ENCODE results near the gene LPP. TPM values are rescaled to one million over a fixed set of nuclear protein-coding genes. Genes with fewer than 3 reads are reported as not detected.

Gene LPP
- total RNA-seq, 1 donor from 2014 or later = 11.7 TPM

GRCh38 chr3:188248036-188248561, 94.1 kb downstream of the LPP start:
- no peak for DNase-seq

- DNase-seq = no peak
These were observed 99.3 kb downstream of the LPP start for GRCh38 chr3:188253123-188253793.

GRCh38 chr3:188253800-188254452, 100.0 kb downstream of the LPP start:
- no peak for DNase-seq

- DNase-seq = no peak
These were observed 100.6 kb downstream of the LPP start for GRCh38 chr3:188254520-188255070.

GRCh38 chr3:188255190-188255589, 101.2 kb downstream of the LPP start:
- DNase-seq = no peak

GRCh38 chr3:188256758-188257157, 102.8 kb downstream of the LPP start:
- no peak for DNase-seq

- no peak for DNase-seq
These were observed 103.5 kb downstream of the LPP start for GRCh38 chr3:188257384-188258026.

- no peak for DNase-seq
These were observed 105.2 kb downstream of the LPP start for GRCh38 chr3:188259191-188259590.

- no peak for DNase-seq
These were observed 105.6 kb downstream of the LPP start for GRCh38 chr3:188259596-188259995.

DNA sequence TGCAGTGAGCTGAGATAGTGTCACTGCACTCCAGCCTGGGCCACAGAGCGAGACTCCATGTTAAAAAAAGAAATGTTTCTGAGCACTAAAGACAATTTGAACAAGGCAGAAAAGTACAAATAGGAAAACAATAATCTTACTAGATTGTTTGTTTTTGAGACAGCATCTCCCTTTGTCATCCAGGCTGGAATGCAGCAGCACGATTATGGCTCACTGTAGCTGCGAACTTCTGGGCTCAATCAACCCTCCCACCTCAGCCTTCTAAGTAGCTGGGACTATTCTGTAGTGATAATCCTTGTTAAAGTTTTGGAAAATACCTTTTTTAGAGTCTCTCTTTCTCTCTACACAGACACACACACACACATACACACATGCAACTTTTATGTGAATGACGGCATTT, 107.1 kb downstream of the LPP start:
- no peak for DNase-seq

- no peak for DNase-seq
These were observed 108.5 kb downstream of the LPP start for GRCh38 chr3:188262488-188262887.

GRCh38 chr3:188262913-188263683, 109.1 kb downstream of the LPP start:
- DNase-seq = peak; percentile 19

DNA sequence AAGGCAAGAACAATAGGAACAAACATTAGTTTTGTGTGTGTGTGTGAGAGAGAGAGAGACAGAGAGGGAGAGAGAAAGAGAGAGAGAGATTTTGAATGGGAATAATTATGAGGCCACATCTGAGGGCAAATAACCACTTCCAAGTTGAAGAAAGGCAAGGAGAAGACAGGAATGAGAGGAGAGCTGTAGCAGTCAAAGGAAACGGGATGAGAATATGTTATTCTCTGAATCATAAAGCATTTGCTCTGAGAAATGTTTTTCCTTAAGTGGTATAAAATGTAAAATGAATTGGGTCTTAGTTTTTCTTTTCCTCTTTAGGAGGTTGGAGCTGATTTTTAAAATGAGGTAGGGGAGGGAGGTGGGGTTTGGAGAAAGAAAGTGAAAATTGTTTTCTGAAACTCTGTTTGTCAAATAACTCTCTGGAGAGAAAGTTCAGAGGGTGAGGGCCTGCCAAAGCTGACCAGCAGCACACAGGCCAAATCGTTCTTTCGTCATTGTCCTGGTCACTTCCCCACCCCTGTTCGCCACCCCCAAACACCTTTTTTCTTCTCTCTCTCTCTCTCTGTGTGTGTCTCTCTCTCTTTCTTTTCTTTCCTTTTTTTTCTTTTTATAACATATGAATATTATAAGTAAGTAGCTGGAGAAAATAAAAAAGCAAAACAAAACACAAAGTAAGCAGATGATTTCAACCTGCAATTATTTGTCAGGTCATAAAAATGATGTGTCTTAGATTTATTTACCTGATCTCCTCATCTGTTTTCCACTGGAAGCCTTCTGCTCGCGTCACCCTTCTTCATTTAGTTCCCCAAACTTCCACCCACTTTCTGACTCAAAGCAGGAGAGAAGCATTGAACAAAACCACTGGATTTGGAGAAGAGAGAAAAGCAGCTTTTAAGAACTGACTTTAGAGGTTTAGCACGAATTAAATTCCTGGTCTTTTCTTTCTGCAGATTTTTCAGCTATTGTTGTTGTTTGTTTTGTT, 110.6 kb downstream of the LPP start:
- DNase-seq = no peak

DNA sequence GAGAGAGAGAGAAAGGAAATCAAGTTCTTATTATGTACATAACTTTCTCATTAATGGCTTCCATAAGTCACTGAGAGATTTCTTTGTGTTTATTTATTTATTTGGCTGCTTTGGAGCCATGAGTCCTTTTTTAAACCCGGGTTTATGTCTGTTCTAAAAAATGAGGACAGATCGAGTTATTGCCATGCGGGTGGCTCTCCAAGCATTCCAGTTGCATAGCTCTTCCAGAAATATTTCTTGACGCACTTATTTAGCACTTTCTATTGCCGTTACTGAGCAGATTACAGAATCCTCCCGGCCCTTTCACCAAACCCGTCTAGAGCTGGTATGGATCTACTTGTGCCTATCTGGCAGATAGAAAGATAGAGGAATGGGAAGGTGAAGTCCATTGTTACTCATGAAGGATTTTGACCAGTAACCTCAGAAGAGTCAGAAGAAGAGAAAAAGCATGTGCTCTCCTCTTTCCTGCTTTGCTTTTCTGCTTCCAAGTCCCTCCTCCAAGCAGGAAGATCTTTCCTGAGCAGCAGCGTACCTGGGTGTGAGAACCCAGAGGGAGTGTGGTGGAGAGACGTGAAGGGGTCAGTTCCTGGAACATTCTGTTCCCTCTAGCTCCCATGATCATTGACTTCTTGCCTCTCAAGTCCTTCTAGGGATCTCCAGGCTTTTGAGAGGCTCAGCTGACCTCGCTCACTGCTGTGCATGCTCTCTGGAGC, 112.8 kb downstream of the LPP start:
- no peak for DNase-seq

DNA sequence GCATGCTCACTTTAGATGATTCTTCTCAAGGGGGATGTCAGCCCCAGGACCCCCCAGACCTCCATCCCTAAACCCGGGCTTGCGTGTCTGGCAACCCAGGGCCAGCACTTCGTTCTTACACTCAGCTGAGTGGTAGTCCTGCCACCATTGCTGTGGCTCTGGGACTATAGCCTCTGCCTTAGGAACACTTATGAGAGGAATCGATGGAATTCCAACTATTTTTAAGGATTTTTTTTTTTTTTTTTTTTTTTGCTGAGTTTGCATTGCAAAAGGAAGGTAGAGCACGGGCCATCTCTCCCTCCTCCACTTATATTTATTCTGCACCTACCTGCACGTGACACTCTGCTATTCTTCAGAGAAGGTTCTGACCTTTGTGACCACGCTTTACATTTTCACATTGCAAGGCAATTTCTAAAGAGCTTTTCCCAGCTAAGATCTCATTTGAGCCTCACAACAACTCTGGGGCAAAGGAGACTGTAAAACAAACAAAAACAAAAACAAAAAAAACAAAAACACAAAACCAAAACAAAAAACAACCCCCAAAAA, 113.9 kb downstream of the LPP start:
- no peak for DNase-seq

GRCh38 chr3:188268336-188268735, 114.4 kb downstream of the LPP start:
- no peak for DNase-seq

- no peak for DNase-seq
These were observed 115.1 kb downstream of the LPP start for GRCh38 chr3:188269040-188269439.

DNA sequence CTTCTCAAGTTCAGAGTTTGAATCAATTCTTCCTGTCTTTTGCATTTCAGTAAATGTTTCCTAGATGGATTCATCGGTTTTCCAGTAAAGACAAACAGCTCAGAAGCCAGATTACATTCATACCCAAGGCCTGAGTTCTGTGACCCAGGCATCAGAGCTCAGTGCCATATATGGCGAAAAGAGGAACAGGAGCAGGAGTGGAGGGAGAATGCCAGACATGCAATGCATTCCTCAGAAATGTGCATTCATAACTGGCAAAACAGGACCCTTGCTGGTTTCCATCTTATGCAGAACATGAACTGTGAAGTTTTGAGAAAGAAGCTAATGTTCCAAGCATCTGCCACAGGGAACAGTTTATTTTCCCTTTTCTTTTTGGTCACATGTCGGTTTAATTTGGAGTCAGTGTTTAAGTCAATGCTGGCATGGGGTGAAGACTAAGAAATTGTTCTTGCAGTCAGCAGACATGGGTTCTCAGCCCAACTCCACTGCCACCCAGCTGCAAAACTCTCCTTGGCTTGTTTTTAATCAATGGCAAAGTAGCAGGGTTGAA, 116.5 kb downstream of the LPP start:
- no peak for DNase-seq

DNA sequence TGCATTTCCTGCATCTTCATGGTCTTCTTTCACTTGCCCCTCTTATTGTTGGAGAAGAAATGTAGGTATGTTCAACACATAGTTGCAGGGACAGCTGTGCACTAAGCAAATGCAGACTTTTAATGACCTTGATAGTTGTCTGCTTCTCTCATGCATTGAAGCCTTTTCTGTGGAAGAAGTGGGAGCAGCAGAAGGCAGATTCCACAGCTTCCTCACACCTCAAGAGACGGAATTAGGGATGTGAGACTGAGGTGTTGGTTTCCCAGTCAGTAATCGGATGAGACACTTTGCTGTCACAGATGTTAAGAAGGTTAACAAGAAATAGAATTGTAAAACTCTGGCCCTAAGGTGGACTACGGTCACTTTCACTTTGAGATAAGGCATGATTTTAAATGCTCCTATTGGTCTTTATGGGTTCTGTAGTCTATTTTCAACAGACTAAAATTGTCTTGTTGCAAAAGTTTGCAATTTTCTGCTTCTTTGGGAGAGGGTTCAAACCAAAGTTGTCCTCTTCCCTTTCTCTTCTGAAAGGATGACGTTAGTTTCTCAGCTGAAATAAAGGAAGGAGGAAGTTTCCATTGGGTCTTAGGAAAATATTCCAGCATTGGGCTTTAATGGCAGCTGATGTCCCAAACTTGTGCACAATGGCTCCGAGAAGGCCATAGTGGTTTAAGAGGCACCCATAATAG, 117.4 kb downstream of the LPP start:
- DNase-seq = no peak
